Epithelial cell of proximal tubule (primary cell): Measurements from ENCODE around the gene RPS15. TPM values are rescaled to one million over a fixed set of nuclear protein-coding genes. Genes with fewer than 3 reads are reported as not detected.
A peak's percentile ranks its signal among the peaks of the same experiment; 100 is the strongest.
"Not testable (repeated sequence)": the region's sequence is repeated elsewhere in the genome, so short reads cannot be mapped to it uniquely, and the experiment has no call there.

Source experiments
- DNase-seq: peaks from one replicate; pipeline ENCODE4 v3.0.0-alpha.2; 2011; ENCODE audit warnings: low read depth
- H3K4me3 ChIP-seq: 2 replicates; pipeline ENCODE4 v1.5.1; 2011; ENCODE audit warnings: low read depth, mild to moderate bottlenecking, low read length
- CTCF ChIP-seq: conservative IDR thresholded peaks from 2 replicates; pipeline ENCODE4 v1.5.1; 2012; ENCODE audit warnings: low read depth, mild to moderate bottlenecking, low read length
- total RNA-seq: library from RNA; depleted of rRNA; stranded (reverse); fragments of >200 nt; gene quantifications from 2 replicates; pipeline ENCODE4 v1.2.3, GENCODE V29; 2015

Gene RPS15
- total RNA-seq, 1 donor from 2014 or later = 3,361 TPM

DNA sequence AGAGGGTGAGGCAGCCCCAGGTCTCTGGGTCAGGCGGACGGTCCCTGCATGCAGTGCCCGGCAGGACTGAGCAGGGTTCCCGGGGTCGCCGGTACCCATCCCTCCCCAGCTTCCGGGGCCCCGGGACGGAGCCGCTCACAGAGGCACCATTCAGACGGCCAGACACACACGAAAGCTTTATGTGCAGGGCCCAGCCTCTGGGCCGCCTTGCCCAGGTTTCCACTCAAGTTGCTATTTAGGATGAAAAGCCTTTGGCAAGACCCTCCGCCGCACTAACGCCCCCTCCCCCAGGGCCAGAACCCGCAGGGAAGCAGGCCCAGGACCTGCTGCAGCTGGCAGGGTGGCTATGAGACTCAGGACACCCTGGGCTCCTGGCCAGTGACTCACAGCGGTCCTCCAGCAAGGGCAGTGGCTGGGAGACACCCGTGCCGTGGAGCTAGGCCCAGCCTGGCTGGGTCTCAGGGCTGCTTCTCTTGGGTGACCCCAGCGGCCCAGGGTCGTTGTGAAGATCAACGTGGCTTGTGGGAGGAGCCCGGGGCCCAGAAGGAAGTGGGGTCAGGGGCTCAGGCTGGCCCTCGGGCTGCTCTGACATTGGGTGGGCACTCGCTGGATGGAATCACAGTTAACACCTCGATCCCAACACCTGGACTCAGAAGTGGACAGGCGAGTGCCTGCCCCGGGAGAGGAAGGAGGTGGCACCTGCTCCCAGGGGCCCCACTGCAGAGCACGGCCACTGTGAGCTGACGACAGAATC, 36.0 kb downstream of the RPS15 start:
- H3K4me3 ChIP-seq = no peak overlapping the region
- no peak for DNase-seq
- TF ChIP-seq CTCF = no peak

DNA sequence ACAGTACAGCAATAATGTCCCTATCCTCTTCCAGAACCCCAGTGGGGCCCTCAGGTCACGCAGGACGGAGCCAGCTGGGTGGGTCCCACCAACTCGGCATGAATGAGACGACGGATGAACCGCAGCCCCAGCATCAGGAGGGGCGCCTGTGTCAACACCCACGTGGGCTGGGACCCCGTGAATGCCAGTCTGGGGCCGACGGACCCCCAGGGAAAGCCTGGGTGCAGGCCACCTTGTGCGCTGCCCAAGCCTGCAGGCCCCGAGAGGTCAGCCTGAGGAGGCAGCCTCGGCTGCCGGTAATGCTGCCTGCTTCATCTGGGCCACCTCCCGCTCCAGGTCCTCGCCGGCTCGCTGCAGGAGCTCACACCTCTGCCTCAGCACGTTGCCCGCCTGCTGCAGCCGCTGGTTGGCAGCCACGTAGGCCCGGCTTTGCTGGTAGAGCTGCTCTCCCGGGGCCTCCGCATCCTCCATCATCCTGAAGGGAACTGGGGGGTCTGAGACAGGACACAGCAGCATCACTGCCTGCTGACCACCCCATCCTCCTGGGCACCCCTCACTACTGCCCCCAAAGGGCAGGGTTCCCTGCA, 36.7 kb downstream of the RPS15 start:
- no peak for TF ChIP-seq CTCF
- H3K4me3 ChIP-seq = no peak overlapping the region
- no peak for DNase-seq

GRCh38 chr19:1475751-1476437, 37.7 kb downstream of the RPS15 start:
- no peak overlapping the region for H3K4me3 ChIP-seq
- no peak for TF ChIP-seq CTCF
- no peak for DNase-seq

DNA sequence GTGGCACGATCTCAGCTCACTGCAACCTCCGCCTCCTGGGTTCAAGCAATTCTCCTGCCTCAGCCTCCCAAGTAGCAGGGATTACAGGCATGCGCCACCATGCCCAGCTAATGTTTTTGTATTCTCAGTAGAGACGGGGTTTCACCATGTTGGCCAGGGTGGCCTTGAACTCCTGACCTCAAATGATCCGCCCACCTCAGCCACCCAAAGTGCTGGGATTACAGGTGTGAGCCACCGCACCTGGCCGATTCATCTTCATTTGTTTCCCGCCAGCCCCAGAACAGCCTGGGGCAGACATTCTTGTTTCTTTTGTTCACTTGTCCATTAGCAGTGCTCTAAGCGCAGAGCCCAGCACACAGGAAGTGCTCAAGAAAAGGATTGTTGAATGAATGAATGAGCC, 38.9 kb downstream of the RPS15 start:
- not testable (repeated sequence) for DNase-seq

DNA sequence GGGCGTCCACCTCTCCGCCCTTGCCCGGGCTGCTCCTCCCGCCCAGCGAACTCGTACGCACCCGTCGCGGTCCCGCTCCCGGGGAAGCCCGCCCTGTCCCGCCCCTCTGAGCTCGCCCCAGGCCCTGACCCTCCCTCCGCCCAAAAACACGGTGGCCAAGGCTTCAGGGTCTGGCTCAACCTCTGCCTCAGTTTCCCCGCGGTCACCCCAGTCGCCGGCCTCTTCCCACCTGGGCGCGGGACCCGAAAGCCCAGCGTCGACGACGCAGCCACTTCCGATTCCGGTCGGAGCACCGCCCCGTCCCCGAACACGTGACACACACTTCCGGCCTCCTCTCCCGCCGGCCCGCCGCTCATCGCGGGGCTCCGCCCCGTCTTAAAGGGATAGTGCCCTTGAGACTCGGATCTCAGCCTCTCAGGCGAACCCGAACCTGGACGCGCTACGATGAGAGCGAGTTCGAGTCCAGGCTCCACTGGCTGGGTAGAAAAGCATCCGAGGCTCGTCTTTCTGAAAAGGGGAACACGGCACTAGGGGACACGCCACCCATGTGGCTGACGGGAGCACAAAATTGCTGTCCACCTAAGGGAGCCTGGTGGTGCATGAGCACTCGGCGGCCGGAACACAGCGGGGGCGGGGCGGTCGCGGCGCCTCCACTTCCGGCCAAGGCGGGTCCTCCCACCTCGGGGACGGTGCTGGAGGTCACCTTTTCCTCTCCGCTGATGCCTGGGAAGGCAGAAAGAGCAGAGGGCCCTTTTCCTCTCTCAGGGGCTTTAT, 40.9 kb downstream of the RPS15 start, which contains the start of gene C19orf25:
Gene C19orf25 (minus strand): TSS at position 282 of the 774 bp plus-strand sequence. CDS start 312 bp downstream, outside the sequence.
- TF ChIP-seq CTCF = no peak
- peak within 1 kb of the TSS; percentile 80 for H3K4me3 ChIP-seq
- peak; percentile 44 for DNase-seq

More for the DNA sequence above, 38.9 kb downstream of the RPS15 start:
- H3K4me3 ChIP-seq = not testable (repeated sequence)

GRCh38 chr19:1481224-1481892, 43.2 kb downstream of the RPS15 start:
- TF ChIP-seq CTCF = no peak
- DNase-seq = no peak
- H3K4me3 ChIP-seq = no peak overlapping the region
